Measurements from ENCODE around the gene IRF6.

GRCh38 chr1:209784265-209785169 lies 21.4 kb downstream of the IRF6 start, which contains the start of gene C1orf74:
- TF ChIP-seq SRF (IDR thresholded peaks at IDR 0.05; ENCODE audit: low read depth): peak; percentile 78
- peak; percentile 58 for TF ChIP-seq JUND (IDR thresholded peaks at IDR 0.05)
- TF ChIP-seq POLR2AphosphoS5 (IDR thresholded peaks at IDR 0.05; ENCODE audit: low read depth, low read length): peak; percentile 98
- peak; percentile 82 for TF ChIP-seq POLR2A (IDR thresholded peaks at IDR 0.05; ENCODE audit: borderline replicate concordance, extremely low read depth, insufficient read depth, insufficient read length)
- TF ChIP-seq, protein P1, sequence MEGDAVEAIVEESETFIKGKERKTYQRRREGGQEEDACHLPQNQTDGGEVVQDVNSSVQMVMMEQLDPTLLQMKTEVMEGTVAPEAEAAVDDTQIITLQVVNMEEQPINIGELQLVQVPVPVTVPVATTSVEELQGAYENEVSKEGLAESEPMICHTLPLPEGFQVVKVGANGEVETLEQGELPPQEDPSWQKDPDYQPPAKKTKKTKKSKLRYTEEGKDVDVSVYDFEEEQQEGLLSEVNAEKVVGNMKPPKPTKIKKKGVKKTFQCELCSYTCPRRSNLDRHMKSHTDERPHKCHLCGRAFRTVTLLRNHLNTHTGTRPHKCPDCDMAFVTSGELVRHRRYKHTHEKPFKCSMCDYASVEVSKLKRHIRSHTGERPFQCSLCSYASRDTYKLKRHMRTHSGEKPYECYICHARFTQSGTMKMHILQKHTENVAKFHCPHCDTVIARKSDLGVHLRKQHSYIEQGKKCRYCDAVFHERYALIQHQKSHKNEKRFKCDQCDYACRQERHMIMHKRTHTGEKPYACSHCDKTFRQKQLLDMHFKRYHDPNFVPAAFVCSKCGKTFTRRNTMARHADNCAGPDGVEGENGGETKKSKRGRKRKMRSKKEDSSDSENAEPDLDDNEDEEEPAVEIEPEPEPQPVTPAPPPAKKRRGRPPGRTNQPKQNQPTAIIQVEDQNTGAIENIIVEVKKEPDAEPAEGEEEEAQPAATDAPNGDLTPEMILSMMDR (IDR thresholded peaks at IDR 0.05 in 2 of 3, conservative IDR thresholded peaks at IDR 0.05 in 1 of 3; ENCODE audit: borderline replicate concordance in 1 of 3, insufficient read depth in 1 of 3, low read depth in 2 of 3, low read length in 2 of 3): no peak
- no peak; the same call in 1 of the 2 replicates for TF ChIP-seq FOSL1 (IDR thresholded peaks at IDR 0.05; ENCODE audit: low read depth)
- TF ChIP-seq EZH2 (IDR thresholded peaks at IDR 0.05): no peak
- peak; percentile 75 for TF ChIP-seq SP1 (IDR thresholded peaks at IDR 0.05; ENCODE audit: low read depth)
- TF ChIP-seq ZFX (IDR thresholded peaks at IDR 0.05): no peak
- TF ChIP-seq, protein P2, sequence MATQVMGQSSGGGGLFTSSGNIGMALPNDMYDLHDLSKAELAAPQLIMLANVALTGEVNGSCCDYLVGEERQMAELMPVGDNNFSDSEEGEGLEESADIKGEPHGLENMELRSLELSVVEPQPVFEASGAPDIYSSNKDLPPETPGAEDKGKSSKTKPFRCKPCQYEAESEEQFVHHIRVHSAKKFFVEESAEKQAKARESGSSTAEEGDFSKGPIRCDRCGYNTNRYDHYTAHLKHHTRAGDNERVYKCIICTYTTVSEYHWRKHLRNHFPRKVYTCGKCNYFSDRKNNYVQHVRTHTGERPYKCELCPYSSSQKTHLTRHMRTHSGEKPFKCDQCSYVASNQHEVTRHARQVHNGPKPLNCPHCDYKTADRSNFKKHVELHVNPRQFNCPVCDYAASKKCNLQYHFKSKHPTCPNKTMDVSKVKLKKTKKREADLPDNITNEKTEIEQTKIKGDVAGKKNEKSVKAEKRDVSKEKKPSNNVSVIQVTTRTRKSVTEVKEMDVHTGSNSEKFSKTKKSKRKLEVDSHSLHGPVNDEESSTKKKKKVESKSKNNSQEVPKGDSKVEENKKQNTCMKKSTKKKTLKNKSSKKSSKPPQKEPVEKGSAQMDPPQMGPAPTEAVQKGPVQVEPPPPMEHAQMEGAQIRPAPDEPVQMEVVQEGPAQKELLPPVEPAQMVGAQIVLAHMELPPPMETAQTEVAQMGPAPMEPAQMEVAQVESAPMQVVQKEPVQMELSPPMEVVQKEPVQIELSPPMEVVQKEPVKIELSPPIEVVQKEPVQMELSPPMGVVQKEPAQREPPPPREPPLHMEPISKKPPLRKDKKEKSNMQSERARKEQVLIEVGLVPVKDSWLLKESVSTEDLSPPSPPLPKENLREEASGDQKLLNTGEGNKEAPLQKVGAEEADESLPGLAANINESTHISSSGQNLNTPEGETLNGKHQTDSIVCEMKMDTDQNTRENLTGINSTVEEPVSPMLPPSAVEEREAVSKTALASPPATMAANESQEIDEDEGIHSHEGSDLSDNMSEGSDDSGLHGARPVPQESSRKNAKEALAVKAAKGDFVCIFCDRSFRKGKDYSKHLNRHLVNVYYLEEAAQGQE (IDR thresholded peaks at IDR 0.05; ENCODE audit: low read depth): no peak
